NCI-H1105 (cell line): ENCODE data around the gene FREM2.

Source experiments
- DNase-seq: peaks from one replicate; lab custom pipeline; 2025; lab: John Stamatoyannopoulos, UW

Gene FREM2

GRCh38 chr13:38821770-38822551, 135.1 kb downstream of the FREM2 start:
- no peak for DNase-seq

- DNase-seq = no peak
Observed at GRCh38 chr13:38824342-38824741, 137.5 kb downstream of the FREM2 start.

GRCh38 chr13:38826182-38826813, 139.4 kb downstream of the FREM2 start:
- no peak for DNase-seq

GRCh38 chr13:38830442-38831045, 143.7 kb downstream of the FREM2 start:
- no peak for DNase-seq

GRCh38 chr13:38844581-38844980, 157.7 kb downstream of the FREM2 start:
- DNase-seq = no peak

- no peak for DNase-seq
Observed at GRCh38 chr13:38848360-38848759, 161.5 kb downstream of the FREM2 start.

- no peak for DNase-seq
Observed at GRCh38 chr13:38849315-38849714, 162.4 kb downstream of the FREM2 start.

- no peak for DNase-seq
Observed at GRCh38 chr13:38850868-38851626, 164.2 kb downstream of the FREM2 start.

- no peak for DNase-seq
Observed at GRCh38 chr13:38854226-38854625, 167.3 kb downstream of the FREM2 start.

GRCh38 chr13:38856065-38856464, 169.2 kb downstream of the FREM2 start:
- DNase-seq = no peak

- no peak for DNase-seq
Observed at GRCh38 chr13:38862443-38862842, 175.6 kb downstream of the FREM2 start.

- DNase-seq = no peak
Observed at GRCh38 chr13:38863536-38863935, 176.7 kb downstream of the FREM2 start.

- no peak for DNase-seq
Observed at GRCh38 chr13:38866649-38867048, 179.8 kb downstream of the FREM2 start.

GRCh38 chr13:38868399-38868798, 181.5 kb downstream of the FREM2 start:
- no peak for DNase-seq

- no peak for DNase-seq
Observed at GRCh38 chr13:38868870-38869269, 182.0 kb downstream of the FREM2 start.

- DNase-seq = no peak
Observed at GRCh38 chr13:38871275-38871674, 184.4 kb downstream of the FREM2 start.

GRCh38 chr13:38872693-38873092, 185.8 kb downstream of the FREM2 start:
- DNase-seq = peak; percentile 54

GRCh38 chr13:38875186-38875875, 188.5 kb downstream of the FREM2 start:
- no peak for DNase-seq

GRCh38 chr13:38879278-38879677, 192.4 kb downstream of the FREM2 start:
- DNase-seq = no peak

GRCh38 chr13:38879786-38880185, 192.9 kb downstream of the FREM2 start:
- DNase-seq = no peak

GRCh38 chr13:38880397-38880796, 193.5 kb downstream of the FREM2 start:
- DNase-seq = no peak

- DNase-seq = no peak
Observed at GRCh38 chr13:38883783-38884182, 196.9 kb downstream of the FREM2 start.
